A549 (cell line): Measurements from ENCODE around the gene MORN1. TPM values are rescaled to one million over a fixed set of nuclear protein-coding genes. Genes with fewer than 3 reads are reported as not detected.

Source experiments
- ATAC-seq, 2 experiments: fragments of 200-7000 bp in 1 of 2; fragments of >200 bp in 1 of 2; cut with Nextera tagmentation in 1 of 2; cut with Tn5 transposase in 1 of 2; 3 replicates each; pipeline versions ENCODE4 v1.8.0 to v1.9.1; 2018 to 2020; ENCODE audit warnings: mild to moderate bottlenecking in 1 of 2, moderate library complexity in 1 of 2
- CTCF ChIA-PET: fragments of 300-600 bp; sonication (Branson Sonifier 250); formaldehyde crosslinking; extraction: SDS; loops from one replicate; lab custom pipeline; 2021; ENCODE audit warnings: antibody characterized with exemption, inconsistent platforms; lab: Yijun Ruan, JAX
- POLR2A ChIA-PET: fragments of 350-600 bp; formaldehyde crosslinking; extraction: SDS; loops from one replicate; lab custom pipeline; 2021; ENCODE audit warnings: antibody characterized with exemption, inconsistent platforms; lab: Yijun Ruan, JAX
- DNase-seq, 2 experiments: peaks; one replicate each; pipeline versions ENCODE4 v3.0.0 to v3.0.0-alpha.2; 2011 to 2016; ENCODE audit warnings: low read depth in 1 of 2, low spot score in 1 of 2
- FAIRE-seq: peaks from 2 replicates; lab custom pipeline; 2011; peaks lifted over from hg19 to GRCh38; lab: Jason Lieb, UNC
- H3K27ac ChIP-seq, 2 experiments: fragments of >200 bp; sonication (Bioruptor Twin); formaldehyde crosslinking; 3 replicates each; pipeline ENCODE4 v1.5.1; 2016 to 2017
- H3K4me1 ChIP-seq: fragments of >200 bp; sonication (Bioruptor Twin); formaldehyde crosslinking; 3 replicates; pipeline ENCODE4 v1.6.1; 2016
- H3K4me2 ChIP-seq: fragments of >200 bp; sonication (Bioruptor Twin); formaldehyde crosslinking; 3 replicates; pipeline ENCODE4 v1.6.1; 2016
- H3K4me3 ChIP-seq: fragments of >200 bp; sonication (Bioruptor Twin); formaldehyde crosslinking; 3 replicates; pipeline ENCODE4 v1.5.1; 2016
- H3K9me3 ChIP-seq: fragments of >200 bp; sonication (Bioruptor Twin); formaldehyde crosslinking; 3 replicates; pipeline ENCODE4 v1.6.1; 2016
- BHLHE40 ChIP-seq: IDR thresholded peaks from 2 replicates; pipeline ENCODE4 v1.6.1; 2012; ENCODE audit warnings: low read depth, low read length, inconsistent platforms
- CBX2 ChIP-seq: fragments of 200-600 bp; sonication (generic); IDR thresholded peaks from 2 replicates; pipeline ENCODE4 v1.6.1; 2016; ENCODE audit warnings: low read depth, mild to moderate bottlenecking, borderline replicate concordance
- CBX8 ChIP-seq: fragments of 200-600 bp; sonication (generic); IDR thresholded peaks from 2 replicates; pipeline ENCODE4 v1.6.1; 2016
- CHD4 ChIP-seq: fragments of 200-600 bp; sonication (generic); IDR thresholded peaks from 2 replicates; pipeline ENCODE4 v1.6.1; 2016; ENCODE audit warnings: antibody characterized with exemption, mild to moderate bottlenecking, borderline replicate concordance
- EP300 ChIP-seq, 2 experiments: fragments of >200 bp; sonication (Bioruptor Twin); formaldehyde crosslinking; IDR thresholded peaks; 2 replicates in 1 of 2; 3 replicates in 1 of 2; pipeline ENCODE4 v1.6.1; 2016 to 2017
- ESRRA ChIP-seq: fragments of 150-350 bp; IDR thresholded peaks from 2 replicates; pipeline ENCODE4 v1.6.1; 2014; ENCODE audit warnings: mild to moderate bottlenecking, low read length, borderline replicate concordance
- FOSL2 ChIP-seq, 2 experiments: fragments of 450-650 bp in 1 of 2; fragments of >200 bp in 1 of 2; sonication (Bioruptor Twin) in 1 of 2; formaldehyde crosslinking; IDR thresholded peaks; 2 replicates each; pipeline versions ENCODE4 v1.5.0 to v1.6.1; 2016 to 2020; ENCODE audit warnings: mild to moderate bottlenecking in 1 of 2, moderate library complexity in 1 of 2
- FOXS1 ChIP-seq: fragments of 250-450 bp; sonication (Bioruptor Pico); IDR thresholded peaks from 2 replicates; pipeline ENCODE4 v1.5.0; 2020; ENCODE audit warnings: mild to moderate bottlenecking, moderate library complexity
- GATA3 ChIP-seq: IDR thresholded peaks from 2 replicates; pipeline ENCODE4 v1.6.1; 2012; ENCODE audit warnings: borderline replicate concordance
- HDAC2 ChIP-seq: fragments of 200-600 bp; sonication (generic); IDR thresholded peaks from 2 replicates; pipeline ENCODE4 v1.6.1; 2016
- HES2 ChIP-seq: fragments of >200 bp; sonication (Bioruptor Twin); formaldehyde crosslinking; IDR thresholded peaks from 2 replicates; pipeline ENCODE4 v1.6.1; 2016
- HOXB13 ChIP-seq: fragments of 250-450 bp; sonication (Bioruptor Pico); IDR thresholded peaks from 2 replicates; pipeline ENCODE4 v1.5.0; 2020; ENCODE audit warnings: low read depth, mild to moderate bottlenecking, moderate library complexity
- KDM1A ChIP-seq: fragments of 200-600 bp; sonication (generic); IDR thresholded peaks from 2 replicates; pipeline ENCODE4 v1.6.1; 2016; ENCODE audit warnings: low read depth, mild to moderate bottlenecking
- KDM5A ChIP-seq: fragments of 200-600 bp; sonication (generic); IDR thresholded peaks from 2 replicates; pipeline ENCODE4 v1.6.1; 2016; ENCODE audit warnings: antibody characterized with exemption, mild to moderate bottlenecking
- MAX ChIP-seq: IDR thresholded peaks from 2 replicates; pipeline ENCODE4 v1.6.1; 2012
- MAZ ChIP-seq: fragments of 150-350 bp; IDR thresholded peaks from 2 replicates; pipeline ENCODE4 v1.6.1; 2014; ENCODE audit warnings: antibody characterized with exemption, low read depth, low read length, borderline replicate concordance
- NFE2L2 ChIP-seq: fragments of 150-350 bp; conservative IDR thresholded peaks from 2 replicates; pipeline ENCODE4 v1.6.1; 2014; ENCODE audit warnings: low read length
- NR3C1 ChIP-seq: fragments of >200 bp; sonication (Bioruptor Twin); formaldehyde crosslinking; IDR thresholded peaks from 3 replicates; pipeline ENCODE4 v1.6.1; 2017
- RAD21 ChIP-seq, 2 experiments: fragments of >200 bp in 1 of 2; sonication (Bioruptor Twin) in 1 of 2; formaldehyde crosslinking in 1 of 2; IDR thresholded peaks in 1 of 2; conservative IDR thresholded peaks in 1 of 2; 2 replicates in 1 of 2; 3 replicates in 1 of 2; pipeline ENCODE4 v1.6.1; 2012 to 2018; ENCODE audit warnings: inconsistent platforms in 1 of 2
- RCOR1 ChIP-seq: fragments of 150-350 bp; IDR thresholded peaks from 2 replicates; pipeline ENCODE4 v1.6.1; 2014; ENCODE audit warnings: antibody characterized with exemption, low read length, low read depth
- RNF2 ChIP-seq: fragments of 200-600 bp; sonication (generic); IDR thresholded peaks from 2 replicates; pipeline ENCODE4 v1.6.1; 2016; ENCODE audit warnings: low read depth, mild to moderate bottlenecking, antibody characterized with exemption, moderate library complexity, borderline replicate concordance
- SMC3 ChIP-seq: fragments of >200 bp; sonication (Bioruptor Twin); formaldehyde crosslinking; IDR thresholded peaks from 3 replicates; pipeline ENCODE4 v1.6.1; 2018; ENCODE audit warnings: inconsistent platforms
- SREBF2 ChIP-seq: fragments of 450-650 bp; IDR thresholded peaks from 2 replicates; pipeline ENCODE4 v1.6.1; 2014; ENCODE audit warnings: mild to moderate bottlenecking, moderate library complexity
- TFCP2L1 ChIP-seq: fragments of 250-450 bp; sonication (Bioruptor Pico); IDR thresholded peaks from 2 replicates; pipeline ENCODE4 v1.5.0; 2021; ENCODE audit warnings: mild to moderate bottlenecking
- TP53 ChIP-seq: fragments of 250-450 bp; sonication (Bioruptor Pico); IDR thresholded peaks from 2 replicates; pipeline ENCODE4 v1.5.0; 2021; ENCODE audit warnings: mild to moderate bottlenecking, moderate library complexity
- ZC3H11A ChIP-seq: fragments of 450-650 bp; IDR thresholded peaks from 2 replicates; pipeline ENCODE4 v1.6.1; 2014; ENCODE audit warnings: antibody characterized with exemption, mild to moderate bottlenecking
- ZFP36 ChIP-seq: fragments of 450-650 bp; IDR thresholded peaks from 2 replicates; pipeline ENCODE4 v1.6.1; 2014; ENCODE audit warnings: borderline replicate concordance; ENCODE audit not compliant: partially characterized antibody
- WGBS: methylation state at CpG from one replicate; pipeline ENCODE4 v1.1.6; 2017; ENCODE audit errors: missing lambda C conversion rate; 5-methylcytosine and 5-hydroxymethylcytosine counted together
- polyA plus RNA-seq, 4 experiments: library from polyadenylated mRNA; depleted of rRNA in 3 of 4; stranded (reverse); fragments of >200 nt; fragmentation: RNase III in 1 of 4; extraction: RNeasy Plus Mini Kit Qiagen cat#74134 plus additional on column Dnase treatment in 1 of 4; gene quantifications; 2 replicates in 3 of 4; 3 replicates in 1 of 4; pipeline ENCODE4 v1.2.3, GENCODE V29; 2011 to 2017

MORN1 gene
- polyA plus RNA-seq, 2 of the 4 experiments (the other 2 are of a cell fraction), result 6.9 to 8.9 TPM

GRCh38 chr1:2292725-2293450 lies 98.5 kb downstream of the MORN1 start:
- ChIA-PET CTCF (interaction anchor here (0.8 to 1.3 kb wide), 2 partner anchors 63 to 89 kb away, joined by 3 to 5 read pairs; no protein-coding TSS in a partner anchor), POLR2A (no interaction called here)
- FAIRE-seq (no peak), DNase-seq (no peak), ATAC-seq (no peak)
- WGBS, result 91% methylated on average over 20 of the region's 30 CpGs
- H3K4me3 ChIP-seq, result no peak overlapping the region
- H3K4me2 ChIP-seq, result no peak overlapping the region
- H3K9me3 ChIP-seq, result no peaks in the 10 kb centered on the region
- H3K27ac ChIP-seq, result no peak overlapping the region
- H3K4me1 ChIP-seq, result 0 out of 3 replicates have a peak, but pooled peaks cover 3% of the 10 kb centered on the region
- no peak for TF ChIP-seq NR3C1
- TF ChIP-seq SREBF2, result no peak
- no peak for TF ChIP-seq ZC3H11A
- TF ChIP-seq RAD21 (conservative IDR thresholded peaks at IDR 0.05 in 1 of 2, IDR thresholded peaks at IDR 0.05 in 1 of 2), result no peak
- no peak for TF ChIP-seq HES2
- TF ChIP-seq KDM5A, result no peak
- TF ChIP-seq NFE2L2, result no peak
- TF ChIP-seq KDM1A, result no peak
- no peak for TF ChIP-seq RNF2
- TF ChIP-seq CBX2, result no peak
- no peak for TF ChIP-seq SMC3
- TF ChIP-seq HOXB13 (CRISPR knock-in tag), result no peak
- TF ChIP-seq ZFP36, result no peak
- no peak for TF ChIP-seq GATA3
- TF ChIP-seq HDAC2, result no peak
- no peak for TF ChIP-seq CHD4
- no peak for TF ChIP-seq MAZ
- TF ChIP-seq RCOR1, result no peak
- no peak for TF ChIP-seq BHLHE40
- TF ChIP-seq, all 56 proteins: peak for 0

GRCh38 chr1:2291577-2291976 lies 99.8 kb downstream of the MORN1 start:
- H3K27ac ChIP-seq, result no peak overlapping the region
- H3K4me1 ChIP-seq, result 0 out of 3 replicates have a peak, but pooled peaks cover 3% of the 10 kb centered on the region
- no peak overlapping the region for H3K4me2 ChIP-seq
- DNase-seq, result no peak
- WGBS, result 85% methylated on average over 3 of the region's 5 CpGs
- CTCF ChIA-PET, result interaction anchor here (1.3 kb wide), 1 partner anchor 90 kb away, joined by 5 read pairs; no protein-coding TSS in a partner anchor
- TF ChIP-seq FOXS1 (no peak), EP300 (IDR thresholded peaks at IDR 0.05) (no peak), TP53 (CRISPR knock-in tag) (no peak), CBX8 (no peak), BHLHE40 (no peak), TFCP2L1 (CRISPR knock-in tag) (no peak), ESRRA (no peak)
- ATAC-seq, result no peak
- no peak overlapping the region for H3K4me3 ChIP-seq
- no peak for FAIRE-seq
- POLR2A ChIA-PET, result no interaction called here
- no peaks in the 10 kb centered on the region for H3K9me3 ChIP-seq

GRCh38 chr1:2290595-2291510 lies 100.5 kb downstream of the MORN1 start:
- 89% methylated on average over 33 of the region's 41 CpGs for WGBS
- CTCF ChIA-PET, result no interaction called here
- H3K27ac ChIP-seq, result no peak overlapping the region
- H3K4me2 ChIP-seq, result no peak overlapping the region
- TF ChIP-seq KDM1A (no peak), MAX (no peak), SMC3 (no peak), FOSL2 (IDR thresholded peaks at IDR 0.05) (no peak), FOSL2 (CRISPR knock-in tag; IDR thresholded peaks at IDR 0.05) (no peak)
- H3K9me3 ChIP-seq, result no peaks in the 10 kb centered on the region
- no peak for FAIRE-seq
- 0 out of 3 replicates have a peak, but pooled peaks cover 3% of the 10 kb centered on the region for H3K4me1 ChIP-seq
- ATAC-seq, result no peak
- POLR2A ChIA-PET, result no interaction called here
- H3K4me3 ChIP-seq, result no peak overlapping the region
- no peak for DNase-seq
